OCI-LY7 (cell line): Measurements from ENCODE around the gene NSD1. TPM values are rescaled to one million over a fixed set of nuclear protein-coding genes. Genes with fewer than 3 reads are reported as not detected.
A peak's percentile ranks its signal among the peaks of the same experiment; 100 is the strongest.

ENCODE experiments used
- BruUV-seq: library from RNA; stranded (reverse); fragments of 400-500 nt; replicated peaks from 2 replicates; lab custom pipeline; 2021; lab: Mats Ljungman, UMichigan
- CTCF ChIA-PET: fragments of 300-600 bp; sonication (Branson Sonifier 250); formaldehyde crosslinking; loops from one replicate; lab custom pipeline; 2022; ENCODE audit warnings: antibody characterized with exemption; ENCODE audit not compliant: unreplicated experiment; lab: Charles Lee
- POLR2A ChIA-PET: fragments of 300-600 bp; sonication (Branson Sonifier 250); formaldehyde crosslinking; loops from one replicate; lab custom pipeline; 2022; ENCODE audit warnings: antibody characterized with exemption; lab: Charles Lee
- DNase-seq: peaks from one replicate; pipeline ENCODE4 v3.0.0-alpha.2; 2015; ENCODE audit warnings: low spot score
- H2AFZ ChIP-seq: fragments of 200-600 bp; sonication (generic), shearing (Covaris generic); 2 replicates; pipeline ENCODE4 v1.6.1; 2014; ENCODE audit warnings: mild to moderate bottlenecking, antibody characterized with exemption, low read length, moderate library complexity
- H3K27ac ChIP-seq: fragments of 200-600 bp; sonication (generic); 2 replicates; pipeline ENCODE4 v1.5.1; 2014; ENCODE audit warnings: mixed run types, low read depth, mild to moderate bottlenecking, moderate library complexity, low read length, inconsistent platforms; ENCODE audit not compliant: poor library complexity, severe bottlenecking
- H3K36me3 ChIP-seq: fragments of 200-600 bp; sonication (generic); 2 replicates; pipeline ENCODE4 v1.6.1; 2014; ENCODE audit warnings: mild to moderate bottlenecking, antibody characterized with exemption, low read length, moderate library complexity, mixed read lengths; ENCODE audit not compliant: insufficient read depth
- H3K4me1 ChIP-seq: fragments of 200-600 bp; sonication (generic); 2 replicates; pipeline ENCODE4 v1.5.1; 2014; ENCODE audit warnings: mild to moderate bottlenecking, low read length; ENCODE audit not compliant: insufficient read depth, poor library complexity, severe bottlenecking
- H3K4me2 ChIP-seq: fragments of 200-600 bp; sonication (generic); 2 replicates; pipeline ENCODE4 v1.6.1; 2014; ENCODE audit warnings: mild to moderate bottlenecking, low read length
- H3K4me3 ChIP-seq: fragments of 200-600 bp; sonication (generic); 2 replicates; pipeline ENCODE4 v1.5.1; 2014; ENCODE audit warnings: mild to moderate bottlenecking, low read depth, low read length; ENCODE audit not compliant: poor library complexity, severe bottlenecking
- H3K79me2 ChIP-seq: fragments of 200-600 bp; sonication (generic); 2 replicates; pipeline ENCODE4 v1.6.1; 2016; ENCODE audit warnings: low read depth, mild to moderate bottlenecking, low read length, moderate library complexity, mixed read lengths; ENCODE audit not compliant: insufficient read depth
- H3K9me2 ChIP-seq: fragments of 200-600 bp; sonication (generic); 2 replicates; pipeline ENCODE4 v1.6.1; 2016; ENCODE audit warnings: mild to moderate bottlenecking, low read length, mixed read lengths; ENCODE audit not compliant: insufficient read depth
- H3K9me3 ChIP-seq: fragments of 200-600 bp; sonication (generic); 2 replicates; pipeline ENCODE4 v1.6.1; 2014; ENCODE audit warnings: mild to moderate bottlenecking, mixed run types, low read length, mixed read lengths
- H4K20me1 ChIP-seq: fragments of 200-600 bp; sonication (generic); 2 replicates; pipeline ENCODE4 v1.6.1; 2014; ENCODE audit warnings: mild to moderate bottlenecking, antibody characterized with exemption, low read length, moderate library complexity, mixed read lengths; ENCODE audit not compliant: insufficient read depth
- CTCF ChIP-seq: fragments of 200-600 bp; sonication (generic); conservative IDR thresholded peaks from 2 replicates; pipeline ENCODE4 v1.5.1; 2014; ENCODE audit warnings: mild to moderate bottlenecking, antibody characterized with exemption, low read length, moderate library complexity, mixed read lengths
- EZH2phosphoT487 ChIP-seq: fragments of 200-600 bp; sonication (generic); IDR thresholded peaks from 2 replicates; pipeline ENCODE4 v1.6.1; 2018; ENCODE audit warnings: low read depth, borderline replicate concordance, mild to moderate bottlenecking, mixed run types, antibody characterized with exemption, low read length, moderate library complexity, mixed read lengths
- intact Hi-C: fragments of 100-400 bp; cut with micrococcal nuclease; formaldehyde crosslinking; loops from one replicate; pipeline ENCODE4 v1.10.0; 2022; ENCODE audit not compliant: unreplicated experiment
- total RNA-seq, 2 experiments: library from RNA; depleted of rRNA in 1 of 2; stranded (reverse); fragments of >200 nt in 1 of 2; shearing (Covaris generic) in 1 of 2; gene quantifications; 2 replicates each; pipeline ENCODE4 v1.2.3, GENCODE V29; 2014 to 2022

Gene NSD1
- total RNA-seq, 2 experiments from 2014 or later: 64.3 to 142 TPM

- Histone ChIP-seq H4K20me1 (peaks cover 3% of the 10 kb centered on the region; the same call in 1 of the 2 replicates), H3K79me2 (peaks cover 83% of the 10 kb centered on the region), H3K9me3 (no peaks in the 10 kb centered on the region), H3K4me3 (no peak overlapping the region), H3K36me3 (peaks cover 57% of the 10 kb centered on the region), H3K4me1 (peaks cover 5% of the 10 kb centered on the region), H3K4me2 (no peak overlapping the region), H3K9me2 (no peaks in the 10 kb centered on the region), H2AFZ (no peak overlapping the region), H3K27ac (no peak overlapping the region)
- intact Hi-C loops: no loop called here
- CTCF ChIA-PET: no interaction called here
- TF ChIP-seq CTCF (no peak), EZH2phosphoT487 (no peak)
- BruUV-seq: no TSS peak
- POLR2A ChIA-PET: interaction anchor here (0.5 to 1.7 kb wide), 7 partner anchors 12 to 167 kb away, joined by 3 to 6 read pairs (median 4); no protein-coding TSS in a partner anchor
- DNase-seq: no peak
Measured at GRCh38 chr5:177154003-177154643, 20.6 kb downstream of the NSD1 start.

GRCh38 chr5:177162379-177162778 lies 28.8 kb downstream of the NSD1 start:
- TF ChIP-seq CTCF (no peak), EZH2phosphoT487 (no peak)
- Histone ChIP-seq H2AFZ (no peak overlapping the region), H3K4me1 (peaks cover 26% of the 10 kb centered on the region), H3K4me3 (no peak overlapping the region), H3K9me2 (no peaks in the 10 kb centered on the region), H3K79me2 (peaks cover 84% of the 10 kb centered on the region), H3K27ac (no peak overlapping the region), H3K4me2 (no peak overlapping the region), H3K9me3 (no peaks in the 10 kb centered on the region), H4K20me1 (peaks cover 3% of the 10 kb centered on the region; the same call in 1 of the 2 replicates), H3K36me3 (peaks cover 82% of the 10 kb centered on the region)
- DNase-seq: no peak
- POLR2A ChIA-PET: interaction anchor here (0.5 to 0.6 kb wide), 2 partner anchors 125 to 294 kb away, joined by 3 to 5 read pairs; no protein-coding TSS in a partner anchor
- CTCF ChIA-PET: no interaction called here
- BruUV-seq: no TSS peak
- intact Hi-C loops: no loop called here

GRCh38 chr5:177163500-177163899 lies 29.9 kb downstream of the NSD1 start:
- DNase-seq: no peak
- intact Hi-C loops: no loop called here
- peaks cover 21% of the 10 kb centered on the region for H3K4me1 ChIP-seq
- no peaks in the 10 kb centered on the region for H3K9me2 ChIP-seq
- H4K20me1 ChIP-seq: no peaks in the 10 kb centered on the region
- no peaks in the 10 kb centered on the region for H3K9me3 ChIP-seq
- CTCF ChIA-PET: no interaction called here
- POLR2A ChIA-PET: interaction anchor here (0.8 kb wide), 1 partner anchor 9 kb away, joined by 8 read pairs; no protein-coding TSS in a partner anchor
- peaks cover 86% of the 10 kb centered on the region for H3K79me2 ChIP-seq
- H3K4me2 ChIP-seq: no peak overlapping the region
- no peak overlapping the region for H2AFZ ChIP-seq
- peaks cover 85% of the 10 kb centered on the region for H3K36me3 ChIP-seq
- H3K4me3 ChIP-seq: no peak overlapping the region
- TF ChIP-seq CTCF: no peak
- no peak for TF ChIP-seq EZH2phosphoT487
- TSS peak; percentile 49 for BruUV-seq
- H3K27ac ChIP-seq: no peak overlapping the region
